ENCODE data around the gene IFT88.

Gene IFT88

GRCh38 chr13:20623000-20623399 lies 56.0 kb downstream of the IFT88 start:
- H4K8ac ChIP-seq (ENCODE audit: low read depth, low read length), result no peak overlapping the region
- no peak overlapping the region for H4K5ac ChIP-seq (ENCODE audit: low read length)
- H3K4me3 ChIP-seq (ENCODE audit: low read length), result no peak overlapping the region
- no peak overlapping the region for H3K27ac ChIP-seq (ENCODE audit: low read depth, low read length)
- H3K79me1 ChIP-seq (ENCODE audit: low read length), result no peaks in the 10 kb centered on the region
- no peak overlapping the region for H3K4me2 ChIP-seq (ENCODE audit: low read length)
- H3K9ac ChIP-seq (ENCODE audit: low read length), result no peak overlapping the region
- H3K36me3 ChIP-seq (ENCODE audit: control insufficient read depth, insufficient read depth, low read length), result no peaks in the 10 kb centered on the region
- H2BK15ac ChIP-seq (replicated peaks; ENCODE audit: low read depth), result no peak overlapping the region
- no CpG with 5 or more reads among the region's 3 CpGs for WGBS (ENCODE audit: extremely low coverage, insufficient coverage, low lambda C conversion rate)
- H3K4me1 ChIP-seq (ENCODE audit: control insufficient read depth, low read depth, low read length), result no peaks in the 10 kb centered on the region
- H3K79me2 ChIP-seq (ENCODE audit: control insufficient read depth, insufficient read depth, low read length), result no peaks in the 10 kb centered on the region
- no peak overlapping the region for H3K23ac ChIP-seq (ENCODE audit: low read length)
- no peak overlapping the region for H3K4ac ChIP-seq (ENCODE audit: low read depth, low read length)
- no peak for DNase-seq
- H2BK5ac ChIP-seq (ENCODE audit: low read length), result no peak overlapping the region
- no peaks in the 10 kb centered on the region for H3K27me3 ChIP-seq (ENCODE audit: insufficient read depth, low read length, poor library complexity)
- H2BK120ac ChIP-seq (ENCODE audit: low read depth, low read length), result no peak overlapping the region
- H3K18ac ChIP-seq (ENCODE audit: low read length), result no peak overlapping the region
- H2AK5ac ChIP-seq (ENCODE audit: low read length), result no peak overlapping the region
- H3K56ac ChIP-seq (ENCODE audit: low read length), result no peak overlapping the region

- peak; percentile 40 for DNase-seq
- H3K4ac ChIP-seq (ENCODE audit: low read depth, low read length), result no peak overlapping the region
- no peaks in the 10 kb centered on the region for H3K27me3 ChIP-seq (ENCODE audit: insufficient read depth, low read length, poor library complexity)
- H3K36me3 ChIP-seq (ENCODE audit: control insufficient read depth, insufficient read depth, low read length), result no peaks in the 10 kb centered on the region
- no peak overlapping the region for H2BK5ac ChIP-seq (ENCODE audit: low read length)
- H3K9ac ChIP-seq (ENCODE audit: low read length), result no peak overlapping the region
- no peak overlapping the region for H2BK120ac ChIP-seq (ENCODE audit: low read depth, low read length)
- no peak overlapping the region for H2BK15ac ChIP-seq (replicated peaks; ENCODE audit: low read depth)
- no peak overlapping the region for H3K4me2 ChIP-seq (ENCODE audit: low read length)
- no peaks in the 10 kb centered on the region for H3K79me1 ChIP-seq (ENCODE audit: low read length)
- H4K8ac ChIP-seq (ENCODE audit: low read depth, low read length), result no peak overlapping the region
- H3K4me1 ChIP-seq (ENCODE audit: control insufficient read depth, low read depth, low read length), result no peaks in the 10 kb centered on the region
- WGBS (ENCODE audit: extremely low coverage, insufficient coverage, low lambda C conversion rate), result no CpG with 5 or more reads among the region's 4 CpGs
- H3K4me3 ChIP-seq (ENCODE audit: low read length), result no peak overlapping the region
- no peak overlapping the region for H2AK5ac ChIP-seq (ENCODE audit: low read length)
- no peak overlapping the region for H3K23ac ChIP-seq (ENCODE audit: low read length)
- no peaks in the 10 kb centered on the region for H3K79me2 ChIP-seq (ENCODE audit: control insufficient read depth, insufficient read depth, low read length)
- H3K27ac ChIP-seq (ENCODE audit: low read depth, low read length), result no peak overlapping the region
- no peak overlapping the region for H4K5ac ChIP-seq (ENCODE audit: low read length)
- no peak overlapping the region for H3K18ac ChIP-seq (ENCODE audit: low read length)
- no peak overlapping the region for H3K56ac ChIP-seq (ENCODE audit: low read length)
These were observed 57.3 kb downstream of the IFT88 start for GRCh38 chr13:20624213-20624612.

GRCh38 chr13:20633802-20634201 lies 66.8 kb downstream of the IFT88 start:
- Histone ChIP-seq H3K27ac (ENCODE audit: low read depth, low read length) (no peak overlapping the region), H3K23ac (ENCODE audit: low read length) (no peak overlapping the region), H3K4me3 (ENCODE audit: low read length) (no peak overlapping the region), H2BK120ac (ENCODE audit: low read depth, low read length) (no peak overlapping the region), H3K4me2 (ENCODE audit: low read length) (no peak overlapping the region), H2AK5ac (ENCODE audit: low read length) (no peak overlapping the region), H3K56ac (ENCODE audit: low read length) (no peak overlapping the region), H3K18ac (ENCODE audit: low read length) (no peak overlapping the region), H3K4ac (ENCODE audit: low read depth, low read length) (no peak overlapping the region), H4K5ac (ENCODE audit: low read length) (no peak overlapping the region), H3K4me1 (ENCODE audit: control insufficient read depth, low read depth, low read length) (no peaks in the 10 kb centered on the region), H3K36me3 (ENCODE audit: control insufficient read depth, insufficient read depth, low read length) (no peaks in the 10 kb centered on the region), H2BK5ac (ENCODE audit: low read length) (no peak overlapping the region), H3K79me2 (ENCODE audit: control insufficient read depth, insufficient read depth, low read length) (no peaks in the 10 kb centered on the region), H4K8ac (ENCODE audit: low read depth, low read length) (no peak overlapping the region), H3K79me1 (ENCODE audit: low read length) (no peaks in the 10 kb centered on the region), H2BK15ac (replicated peaks; ENCODE audit: low read depth) (no peak overlapping the region), H3K9ac (ENCODE audit: low read length) (no peak overlapping the region), H3K27me3 (ENCODE audit: insufficient read depth, low read length, poor library complexity) (no peaks in the 10 kb centered on the region)
- DNase-seq, result peak; percentile 26
- no CpG with 5 or more reads among the region's 3 CpGs for WGBS (ENCODE audit: extremely low coverage, insufficient coverage, low lambda C conversion rate)

GRCh38 chr13:20636079-20636478 lies 69.1 kb downstream of the IFT88 start:
- no peaks in the 10 kb centered on the region for H3K4me1 ChIP-seq (ENCODE audit: control insufficient read depth, low read depth, low read length)
- no peaks in the 10 kb centered on the region for H3K27me3 ChIP-seq (ENCODE audit: insufficient read depth, low read length, poor library complexity)
- no peak overlapping the region for H3K23ac ChIP-seq (ENCODE audit: low read length)
- H2BK15ac ChIP-seq (replicated peaks; ENCODE audit: low read depth), result no peak overlapping the region
- no peak overlapping the region for H2AK5ac ChIP-seq (ENCODE audit: low read length)
- H3K56ac ChIP-seq (ENCODE audit: low read length), result no peak overlapping the region
- no peak overlapping the region for H4K8ac ChIP-seq (ENCODE audit: low read depth, low read length)
- H2BK120ac ChIP-seq (ENCODE audit: low read depth, low read length), result no peak overlapping the region
- H2BK5ac ChIP-seq (ENCODE audit: low read length), result no peak overlapping the region
- no CpG with 5 or more reads among the region's 1 CpG for WGBS (ENCODE audit: extremely low coverage, insufficient coverage, low lambda C conversion rate)
- no peak overlapping the region for H3K4me3 ChIP-seq (ENCODE audit: low read length)
- no peaks in the 10 kb centered on the region for H3K36me3 ChIP-seq (ENCODE audit: control insufficient read depth, insufficient read depth, low read length)
- no peak overlapping the region for H3K4ac ChIP-seq (ENCODE audit: low read depth, low read length)
- H3K79me1 ChIP-seq (ENCODE audit: low read length), result no peaks in the 10 kb centered on the region
- no peak overlapping the region for H3K9ac ChIP-seq (ENCODE audit: low read length)
- H3K79me2 ChIP-seq (ENCODE audit: control insufficient read depth, insufficient read depth, low read length), result no peaks in the 10 kb centered on the region
- H3K27ac ChIP-seq (ENCODE audit: low read depth, low read length), result no peak overlapping the region
- no peak for DNase-seq
- H3K4me2 ChIP-seq (ENCODE audit: low read length), result no peak overlapping the region
- H3K18ac ChIP-seq (ENCODE audit: low read length), result no peak overlapping the region
- H4K5ac ChIP-seq (ENCODE audit: low read length), result no peak overlapping the region

GRCh38 chr13:20637811-20638210 lies 70.9 kb downstream of the IFT88 start:
- no peak overlapping the region for H3K4ac ChIP-seq (ENCODE audit: low read depth, low read length)
- H2BK5ac ChIP-seq (ENCODE audit: low read length), result no peak overlapping the region
- no peak overlapping the region for H3K27ac ChIP-seq (ENCODE audit: low read depth, low read length)
- H4K8ac ChIP-seq (ENCODE audit: low read depth, low read length), result no peak overlapping the region
- no peak overlapping the region for H3K18ac ChIP-seq (ENCODE audit: low read length)
- no peak overlapping the region for H3K23ac ChIP-seq (ENCODE audit: low read length)
- no peak for DNase-seq
- no peak overlapping the region for H3K9ac ChIP-seq (ENCODE audit: low read length)
- H3K4me3 ChIP-seq (ENCODE audit: low read length), result no peak overlapping the region
- H3K79me1 ChIP-seq (ENCODE audit: low read length), result no peaks in the 10 kb centered on the region
- no peak overlapping the region for H4K5ac ChIP-seq (ENCODE audit: low read length)
- no peak overlapping the region for H3K56ac ChIP-seq (ENCODE audit: low read length)
- no peak overlapping the region for H2AK5ac ChIP-seq (ENCODE audit: low read length)
- no peaks in the 10 kb centered on the region for H3K4me1 ChIP-seq (ENCODE audit: control insufficient read depth, low read depth, low read length)
- no peaks in the 10 kb centered on the region for H3K36me3 ChIP-seq (ENCODE audit: control insufficient read depth, insufficient read depth, low read length)
- no peak overlapping the region for H2BK15ac ChIP-seq (replicated peaks; ENCODE audit: low read depth)
- no CpG with 5 or more reads among the region's 5 CpGs for WGBS (ENCODE audit: extremely low coverage, insufficient coverage, low lambda C conversion rate)
- no peak overlapping the region for H2BK120ac ChIP-seq (ENCODE audit: low read depth, low read length)
- no peaks in the 10 kb centered on the region for H3K27me3 ChIP-seq (ENCODE audit: insufficient read depth, low read length, poor library complexity)
- H3K79me2 ChIP-seq (ENCODE audit: control insufficient read depth, insufficient read depth, low read length), result no peaks in the 10 kb centered on the region
- H3K4me2 ChIP-seq (ENCODE audit: low read length), result no peak overlapping the region

- WGBS (ENCODE audit: extremely low coverage, insufficient coverage, low lambda C conversion rate), result no CpG with 5 or more reads among the region's 2 CpGs
- Histone ChIP-seq H3K4me1 (ENCODE audit: control insufficient read depth, low read depth, low read length) (no peaks in the 10 kb centered on the region), H3K27ac (ENCODE audit: low read depth, low read length) (no peak overlapping the region)
These were observed 80.8 kb downstream of the IFT88 start for GRCh38 chr13:20647758-20648157.

More at GRCh38 chr13:20647758-20648157, 80.8 kb downstream of the IFT88 start:
- Histone ChIP-seq H3K27me3 (ENCODE audit: insufficient read depth, low read length, poor library complexity) (no peaks in the 10 kb centered on the region), H3K4me2 (ENCODE audit: low read length) (no peak overlapping the region), H3K4ac (ENCODE audit: low read depth, low read length) (no peak overlapping the region), H2BK15ac (replicated peaks; ENCODE audit: low read depth) (no peak overlapping the region), H3K18ac (ENCODE audit: low read length) (no peak overlapping the region), H3K79me2 (ENCODE audit: control insufficient read depth, insufficient read depth, low read length) (no peaks in the 10 kb centered on the region), H3K36me3 (ENCODE audit: control insufficient read depth, insufficient read depth, low read length) (no peaks in the 10 kb centered on the region), H2BK5ac (ENCODE audit: low read length) (no peak overlapping the region), H2BK120ac (ENCODE audit: low read depth, low read length) (no peak overlapping the region), H2AK5ac (ENCODE audit: low read length) (no peak overlapping the region), H3K23ac (ENCODE audit: low read length) (no peak overlapping the region), H3K9ac (ENCODE audit: low read length) (no peak overlapping the region), H4K8ac (ENCODE audit: low read depth, low read length) (no peak overlapping the region), H3K4me3 (ENCODE audit: low read length) (no peak overlapping the region), H3K79me1 (ENCODE audit: low read length) (no peaks in the 10 kb centered on the region), H3K56ac (ENCODE audit: low read length) (no peak overlapping the region), H4K5ac (ENCODE audit: low read length) (no peak overlapping the region)
- DNase-seq, result no peak
